Neural crest cell (in vitro differentiated cells): ENCODE results near the gene GPR55. TPM values are rescaled to one million over a fixed set of nuclear protein-coding genes. Genes with fewer than 3 reads are reported as not detected.

Experiments used
- DNase-seq: peaks from one replicate; pipeline ENCODE4 v3.0.0; 2021; ENCODE audit warnings: low read depth, mixed read lengths, low spot score
- H3K27ac Mint-ChIP-seq: one replicate; pipeline ENCODE4 v1.8.0; 2021; ENCODE audit warnings: mild to moderate bottlenecking, mixed read lengths; ENCODE audit not compliant: unreplicated experiment
- H3K27me3 Mint-ChIP-seq: 2 replicates; pipeline ENCODE4 v1.8.0; 2021; ENCODE audit warnings: low read depth, mild to moderate bottlenecking, mixed read lengths
- H3K36me3 Mint-ChIP-seq: 2 replicates; pipeline ENCODE4 v1.8.0; 2021; ENCODE audit warnings: low read depth, mild to moderate bottlenecking, mixed read lengths
- H3K4me1 Mint-ChIP-seq: 2 replicates; pipeline ENCODE4 v1.8.0; 2021; ENCODE audit warnings: mixed read lengths
- H3K4me3 Mint-ChIP-seq: one replicate; pipeline ENCODE4 v1.8.0; 2021; ENCODE audit warnings: mild to moderate bottlenecking, mixed read lengths
- H3K9me3 Mint-ChIP-seq: 2 replicates; pipeline ENCODE4 v1.8.0; 2021; ENCODE audit warnings: mixed read lengths
- total RNA-seq: library from RNA; stranded (reverse); gene quantifications from 2 replicates; pipeline ENCODE4 v1.2.1, GENCODE V29; 2021
- TF ChIP-seq, protein P1 (sequence below): fragments of 200-600 bp; sonication (generic); conservative IDR thresholded peaks from 2 replicates; pipeline ENCODE4 v1.5.0; 2021; ENCODE audit warnings: antibody characterized with exemption, mild to moderate bottlenecking

The GPR55 gene
- total RNA-seq, 1 donor from 2014 or later = not detected

DNA sequence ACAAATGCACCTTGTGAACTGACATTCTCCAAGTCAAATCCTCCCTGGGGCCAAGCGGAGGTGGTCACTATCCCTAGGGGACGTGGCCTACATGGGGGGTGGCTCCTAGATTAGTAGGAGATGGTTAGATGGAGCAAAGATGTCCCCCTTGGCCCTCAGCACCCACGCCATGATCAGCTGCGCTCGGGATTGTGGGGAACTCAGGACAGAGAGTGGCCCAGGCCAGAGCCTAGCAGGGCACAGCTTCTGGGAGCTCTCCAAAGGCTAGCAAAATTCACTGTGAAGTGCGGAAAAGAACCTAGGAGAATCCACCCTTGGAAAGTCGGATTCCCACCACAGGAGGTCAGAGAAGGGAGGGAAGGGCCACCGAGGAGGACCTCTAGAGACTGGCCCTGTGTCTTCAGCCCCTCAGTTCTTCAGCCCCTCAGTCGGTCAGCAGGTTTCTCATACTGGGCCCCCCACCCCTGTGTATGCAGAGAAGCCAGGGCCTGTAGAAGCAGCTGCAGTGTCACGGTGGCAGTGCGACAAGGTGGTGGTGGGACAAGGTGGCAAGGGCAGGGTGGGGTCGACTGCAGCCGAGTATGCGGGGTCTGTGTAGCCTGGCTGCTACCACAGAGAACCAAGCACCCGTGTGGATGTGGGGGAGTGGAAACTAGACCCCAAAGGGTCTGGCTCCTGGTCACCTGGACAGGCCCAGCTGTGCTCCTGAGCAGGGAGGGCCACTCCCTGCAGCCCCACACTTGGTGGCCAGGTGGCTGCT lies 18.4 kb downstream of the GPR55 start:
- H3K27ac Mint-ChIP-seq = no peak overlapping the region
- TF ChIP-seq, protein P1, sequence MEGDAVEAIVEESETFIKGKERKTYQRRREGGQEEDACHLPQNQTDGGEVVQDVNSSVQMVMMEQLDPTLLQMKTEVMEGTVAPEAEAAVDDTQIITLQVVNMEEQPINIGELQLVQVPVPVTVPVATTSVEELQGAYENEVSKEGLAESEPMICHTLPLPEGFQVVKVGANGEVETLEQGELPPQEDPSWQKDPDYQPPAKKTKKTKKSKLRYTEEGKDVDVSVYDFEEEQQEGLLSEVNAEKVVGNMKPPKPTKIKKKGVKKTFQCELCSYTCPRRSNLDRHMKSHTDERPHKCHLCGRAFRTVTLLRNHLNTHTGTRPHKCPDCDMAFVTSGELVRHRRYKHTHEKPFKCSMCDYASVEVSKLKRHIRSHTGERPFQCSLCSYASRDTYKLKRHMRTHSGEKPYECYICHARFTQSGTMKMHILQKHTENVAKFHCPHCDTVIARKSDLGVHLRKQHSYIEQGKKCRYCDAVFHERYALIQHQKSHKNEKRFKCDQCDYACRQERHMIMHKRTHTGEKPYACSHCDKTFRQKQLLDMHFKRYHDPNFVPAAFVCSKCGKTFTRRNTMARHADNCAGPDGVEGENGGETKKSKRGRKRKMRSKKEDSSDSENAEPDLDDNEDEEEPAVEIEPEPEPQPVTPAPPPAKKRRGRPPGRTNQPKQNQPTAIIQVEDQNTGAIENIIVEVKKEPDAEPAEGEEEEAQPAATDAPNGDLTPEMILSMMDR = no peak
- no peak for DNase-seq
- H3K36me3 Mint-ChIP-seq = no peaks in the 10 kb centered on the region
- no peaks in the 10 kb centered on the region for H3K9me3 Mint-ChIP-seq
- H3K27me3 Mint-ChIP-seq = no peaks in the 10 kb centered on the region
- no peak overlapping the region for H3K4me3 Mint-ChIP-seq
- H3K4me1 Mint-ChIP-seq = peaks cover 34% of the 10 kb centered on the region

DNA sequence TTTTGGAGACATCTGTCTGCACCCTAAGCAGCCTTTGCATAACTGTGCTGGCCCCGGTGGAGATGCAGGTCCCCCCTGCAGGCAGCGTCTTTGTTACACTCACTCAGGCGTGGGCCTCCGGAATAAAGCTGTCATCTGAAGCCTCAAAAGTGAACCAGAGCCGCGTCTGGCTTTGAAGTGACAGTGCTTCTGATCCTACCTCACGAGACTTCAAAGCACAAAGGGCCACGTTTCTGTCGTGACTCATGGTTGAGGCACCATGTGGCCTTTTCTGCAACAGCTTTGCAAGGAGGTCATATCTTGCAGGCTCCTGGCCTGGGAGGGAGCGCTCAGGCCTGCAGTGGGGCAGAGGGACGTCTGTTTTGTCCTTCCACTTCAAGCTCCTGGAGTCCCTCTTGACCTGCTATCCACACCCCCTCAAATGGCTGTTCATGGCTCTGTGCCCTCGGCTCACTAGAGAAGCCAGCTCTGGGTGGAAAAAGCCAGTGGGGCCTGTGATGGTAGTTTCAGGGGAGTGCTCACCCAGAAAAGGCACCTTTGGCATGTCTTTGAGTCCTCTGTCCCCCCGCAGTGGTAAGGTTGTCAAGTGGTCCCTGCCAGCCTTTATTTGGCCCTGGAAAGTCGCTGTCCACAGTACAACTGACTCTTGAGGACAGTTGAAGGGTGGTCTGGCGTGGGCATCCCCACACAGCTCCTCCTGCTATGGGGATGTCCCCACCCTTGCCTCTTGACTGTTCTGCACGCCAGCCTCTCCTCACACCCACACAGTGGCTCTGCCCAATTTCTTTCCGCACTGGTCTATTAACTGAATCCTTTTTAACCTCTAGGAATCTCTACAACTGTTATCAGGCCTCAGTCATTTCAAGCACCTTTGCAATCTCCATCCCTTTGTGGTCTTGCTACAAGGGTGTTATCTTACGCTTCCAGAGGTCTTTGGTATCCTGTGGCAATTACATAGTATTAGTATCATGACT lies 19.3 kb downstream of the GPR55 start:
- H3K4me3 Mint-ChIP-seq = no peak overlapping the region
- no peaks in the 10 kb centered on the region for H3K9me3 Mint-ChIP-seq
- no peaks in the 10 kb centered on the region for H3K27me3 Mint-ChIP-seq
- TF ChIP-seq, protein P1 = no peak
- DNase-seq = no peak
- no peaks in the 10 kb centered on the region for H3K36me3 Mint-ChIP-seq
- H3K4me1 Mint-ChIP-seq = peaks cover 34% of the 10 kb centered on the region
- no peak overlapping the region for H3K27ac Mint-ChIP-seq

DNA sequence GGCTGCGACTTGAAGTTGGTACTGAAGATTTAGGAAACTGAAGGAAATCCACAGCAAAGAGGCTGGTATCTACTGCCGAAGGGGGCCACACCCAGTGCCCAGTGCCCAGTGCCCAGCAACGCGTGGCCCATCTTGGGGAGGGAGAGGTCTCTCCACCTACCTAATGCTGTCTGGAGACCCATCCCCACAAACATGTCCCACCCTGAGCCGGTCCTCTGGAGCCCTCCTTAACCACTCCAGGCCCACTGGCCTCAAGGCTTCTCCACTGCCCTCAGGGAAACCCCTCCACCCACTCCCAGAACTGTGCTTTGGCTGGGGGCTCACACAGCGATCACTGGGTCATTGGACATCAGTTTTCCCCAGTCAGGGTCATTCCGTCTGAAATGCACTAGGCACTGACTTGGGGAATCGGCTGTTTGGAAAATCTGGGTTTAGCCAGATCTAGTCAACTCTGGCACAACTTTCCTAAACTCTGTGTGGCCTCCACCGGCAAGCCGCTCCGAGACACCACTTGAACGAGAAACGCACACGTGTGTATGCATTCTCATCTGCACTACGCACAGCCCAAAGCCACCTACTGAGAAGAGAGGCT lies 20.1 kb downstream of the GPR55 start:
- no peaks in the 10 kb centered on the region for H3K27me3 Mint-ChIP-seq
- H3K36me3 Mint-ChIP-seq = no peaks in the 10 kb centered on the region
- TF ChIP-seq, protein P1 = no peak
- DNase-seq = no peak
- no peak overlapping the region for H3K27ac Mint-ChIP-seq
- H3K4me3 Mint-ChIP-seq = no peak overlapping the region
- no peaks in the 10 kb centered on the region for H3K9me3 Mint-ChIP-seq
- H3K4me1 Mint-ChIP-seq = peaks cover 35% of the 10 kb centered on the region

DNA sequence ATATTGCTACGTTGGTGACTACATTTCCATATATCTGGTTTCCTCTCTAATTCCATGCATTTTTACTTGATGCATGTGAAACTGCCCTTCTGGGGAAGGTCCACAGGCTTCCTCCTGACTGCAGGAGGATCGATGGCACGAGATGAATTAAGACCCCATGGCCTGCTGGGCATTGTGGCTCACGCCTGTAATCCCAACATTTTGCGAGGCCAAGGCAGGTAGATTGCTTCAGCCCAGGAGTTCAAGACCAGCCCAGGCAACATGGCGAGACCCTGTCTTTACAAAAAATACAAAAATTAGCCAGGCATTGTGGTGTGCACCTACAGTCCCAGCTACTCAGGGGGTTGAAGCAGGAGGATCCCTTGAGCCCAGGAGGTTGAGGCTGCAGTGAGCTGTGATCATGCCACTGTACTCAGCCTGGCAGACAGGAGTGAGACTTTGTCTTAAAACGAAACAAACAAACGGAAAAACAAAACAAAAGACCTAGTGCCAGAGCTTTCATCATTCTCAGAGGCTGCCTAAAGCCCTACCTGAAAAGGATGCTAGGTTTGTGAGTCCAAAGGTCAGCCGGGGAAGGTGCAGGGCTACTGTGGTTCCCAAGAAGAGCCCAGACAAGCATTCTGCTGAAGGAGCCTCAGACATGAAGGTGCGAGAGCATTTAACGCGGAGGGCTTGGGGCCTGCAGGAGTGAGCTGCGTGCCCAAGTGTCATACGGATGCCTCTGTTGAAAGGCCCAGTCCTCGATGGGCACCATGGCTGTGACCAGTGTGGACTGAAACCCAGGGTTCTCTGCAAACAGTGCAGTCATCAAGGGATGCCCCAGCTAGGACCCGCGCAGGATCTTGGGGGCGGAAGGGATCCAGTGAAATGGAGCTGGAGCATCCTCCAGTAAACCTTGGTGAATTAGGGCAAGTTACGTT lies 21.6 kb downstream of the GPR55 start:
- H3K27ac Mint-ChIP-seq = no peak overlapping the region

More for the DNA sequence above, 21.6 kb downstream of the GPR55 start:
- H3K9me3 Mint-ChIP-seq = no peaks in the 10 kb centered on the region
- no peaks in the 10 kb centered on the region for H3K36me3 Mint-ChIP-seq
- peaks cover 35% of the 10 kb centered on the region for H3K4me1 Mint-ChIP-seq
- DNase-seq = no peak
- TF ChIP-seq, protein P1 = no peak
- H3K27me3 Mint-ChIP-seq = no peaks in the 10 kb centered on the region
- H3K4me3 Mint-ChIP-seq = no peak overlapping the region
